Activated B cell treated with CpG ODN at 0.5 μM for 24 hours (primary cell): ENCODE results near the gene MRPL41. TPM values are rescaled to one million over a fixed set of nuclear protein-coding genes. Genes with fewer than 3 reads are reported as not detected.
A peak's percentile ranks its signal among the peaks of the same experiment; 100 is the strongest.
"Not testable (repeated sequence)": the region's sequence is repeated elsewhere in the genome, so short reads cannot be mapped to it uniquely, and the experiment has no call there.

Experiments
- ATAC-seq: fragments of 200-7000 bp; cut with Tn5 transposase; one replicate; pipeline ENCODE4 v1.10.0; 2021; ENCODE audit warnings: low read depth, mild to moderate bottlenecking, moderate library complexity
- CTCF ChIA-PET: fragments of 350-600 bp; sonication (Branson Sonifier 250); formaldehyde crosslinking; loops from one replicate; lab custom pipeline; 2021; ENCODE audit warnings: antibody characterized with exemption; lab: Charles Lee
- POLR2A ChIA-PET: fragments of 350-600 bp; sonication (Branson Sonifier 250); formaldehyde crosslinking; loops from one replicate; lab custom pipeline; 2021; ENCODE audit warnings: antibody characterized with exemption; lab: Charles Lee
- DNase-seq: peaks from one replicate; pipeline ENCODE4 v3.0.0; 2022
- H3K27ac Mint-ChIP-seq: one replicate; pipeline ENCODE4 v1.8.0; 2020; ENCODE audit warnings: mixed read lengths
- H3K27me3 Mint-ChIP-seq: one replicate; pipeline ENCODE4 v1.8.0; 2021; ENCODE audit warnings: mixed read lengths
- H3K36me3 Mint-ChIP-seq: one replicate; pipeline ENCODE4 v1.8.0; 2021; ENCODE audit warnings: low read depth, mixed read lengths
- H3K4me1 Mint-ChIP-seq: one replicate; pipeline ENCODE4 v1.8.0; 2021; ENCODE audit warnings: mixed read lengths
- H3K4me3 Mint-ChIP-seq: one replicate; pipeline ENCODE4 v1.8.0; 2020; ENCODE audit warnings: mild to moderate bottlenecking, mixed read lengths
- H3K9me3 Mint-ChIP-seq: one replicate; pipeline ENCODE4 v1.8.0; 2020; ENCODE audit warnings: mixed read lengths
- intact Hi-C: fragments of 100-400 bp; cut with micrococcal nuclease; formaldehyde crosslinking; loops from one replicate; pipeline ENCODE4 v1.15.1; 2024
- total RNA-seq: library from RNA; stranded (reverse); gene quantifications from 2 replicates; pipeline ENCODE4 v1.2.3, GENCODE V29; 2022
- TF ChIP-seq, protein P1 (sequence below): fragments of 200-600 bp; IDR thresholded peaks from one replicate; pipeline ENCODE4 v1.8.0; 2022; ENCODE audit warnings: antibody characterized with exemption, mild to moderate bottlenecking

MRPL41 gene
- total RNA-seq, 1 donor from 2014 or later = 26.0 TPM

DNA sequence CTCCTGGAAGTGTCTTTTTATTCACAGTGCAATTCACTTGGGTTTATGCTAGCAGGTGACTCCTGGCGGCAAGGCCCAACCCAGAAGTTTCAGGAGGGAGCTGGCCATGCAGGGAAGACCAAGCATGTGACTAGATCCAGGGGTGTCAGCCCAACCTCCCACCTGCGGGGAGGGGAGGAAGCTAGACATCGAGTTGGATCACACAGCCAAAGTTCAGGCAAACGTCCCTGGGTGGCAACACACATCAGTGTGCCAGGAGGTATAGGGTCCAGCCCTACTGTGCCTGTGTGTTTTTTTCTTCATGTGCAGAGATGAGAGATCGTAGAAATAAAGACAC lies 26.7 kb upstream of the MRPL41 start:
- POLR2A ChIA-PET = no interaction called here
- H3K4me1 Mint-ChIP-seq = peaks cover 7% of the 10 kb centered on the region
- H3K27ac Mint-ChIP-seq = no peak overlapping the region
- intact Hi-C loops = loop anchor here (5.0 kb wide), 1 partner anchor 228 kb away; no protein-coding TSS in a partner anchor
- no peak overlapping the region for H3K4me3 Mint-ChIP-seq
- no peak for ATAC-seq
- H3K27me3 Mint-ChIP-seq = no peaks in the 10 kb centered on the region
- no peaks in the 10 kb centered on the region for H3K9me3 Mint-ChIP-seq
- CTCF ChIA-PET = interaction anchor here (1.6 kb wide), 1 partner anchor 238 kb away, joined by 5 read pairs; no protein-coding TSS in a partner anchor
- DNase-seq = no peak
- TF ChIP-seq, protein P1, sequence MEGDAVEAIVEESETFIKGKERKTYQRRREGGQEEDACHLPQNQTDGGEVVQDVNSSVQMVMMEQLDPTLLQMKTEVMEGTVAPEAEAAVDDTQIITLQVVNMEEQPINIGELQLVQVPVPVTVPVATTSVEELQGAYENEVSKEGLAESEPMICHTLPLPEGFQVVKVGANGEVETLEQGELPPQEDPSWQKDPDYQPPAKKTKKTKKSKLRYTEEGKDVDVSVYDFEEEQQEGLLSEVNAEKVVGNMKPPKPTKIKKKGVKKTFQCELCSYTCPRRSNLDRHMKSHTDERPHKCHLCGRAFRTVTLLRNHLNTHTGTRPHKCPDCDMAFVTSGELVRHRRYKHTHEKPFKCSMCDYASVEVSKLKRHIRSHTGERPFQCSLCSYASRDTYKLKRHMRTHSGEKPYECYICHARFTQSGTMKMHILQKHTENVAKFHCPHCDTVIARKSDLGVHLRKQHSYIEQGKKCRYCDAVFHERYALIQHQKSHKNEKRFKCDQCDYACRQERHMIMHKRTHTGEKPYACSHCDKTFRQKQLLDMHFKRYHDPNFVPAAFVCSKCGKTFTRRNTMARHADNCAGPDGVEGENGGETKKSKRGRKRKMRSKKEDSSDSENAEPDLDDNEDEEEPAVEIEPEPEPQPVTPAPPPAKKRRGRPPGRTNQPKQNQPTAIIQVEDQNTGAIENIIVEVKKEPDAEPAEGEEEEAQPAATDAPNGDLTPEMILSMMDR = no peak
- no peaks in the 10 kb centered on the region for H3K36me3 Mint-ChIP-seq

DNA sequence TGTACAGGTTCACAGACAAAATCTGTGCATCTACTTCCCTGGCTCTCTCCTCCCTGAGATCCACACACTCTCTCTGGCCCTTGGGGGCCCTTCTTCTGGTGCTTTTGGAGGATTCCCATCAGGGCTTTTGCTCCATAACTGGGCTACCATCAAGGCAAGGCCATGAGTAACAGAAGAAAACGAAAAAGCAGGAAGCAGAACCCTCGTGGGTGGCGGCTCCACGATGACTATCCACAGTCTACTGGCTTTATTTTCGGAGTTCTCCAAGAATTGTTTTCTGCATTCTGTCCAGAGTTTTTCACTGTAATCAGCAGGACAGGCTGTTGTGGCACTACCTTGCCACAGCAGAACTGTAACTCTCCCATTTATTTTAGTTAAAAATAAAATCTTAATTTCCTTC lies 21.3 kb upstream of the MRPL41 start:
- Mint-ChIP-seq H3K4me3 (no peak overlapping the region), H3K27ac (no peak overlapping the region), H3K36me3 (no peaks in the 10 kb centered on the region), H3K9me3 (no peaks in the 10 kb centered on the region), H3K27me3 (no peaks in the 10 kb centered on the region), H3K4me1 (peaks cover 21% of the 10 kb centered on the region)
- DNase-seq = no peak
- ATAC-seq = no peak
- ChIA-PET CTCF (interaction anchor here (1.4 kb wide), 1 partner anchor 228 kb away, joined by 3 read pairs; the partner anchor contains the start of gene NRARP), POLR2A (no interaction called here)
- TF ChIP-seq, protein P1 = no peak
- intact Hi-C loops = loop anchor here (5.0 kb wide), 1 partner anchor 108 kb away; the partner anchor contains the start of genes EXD3 and NOXA1

DNA sequence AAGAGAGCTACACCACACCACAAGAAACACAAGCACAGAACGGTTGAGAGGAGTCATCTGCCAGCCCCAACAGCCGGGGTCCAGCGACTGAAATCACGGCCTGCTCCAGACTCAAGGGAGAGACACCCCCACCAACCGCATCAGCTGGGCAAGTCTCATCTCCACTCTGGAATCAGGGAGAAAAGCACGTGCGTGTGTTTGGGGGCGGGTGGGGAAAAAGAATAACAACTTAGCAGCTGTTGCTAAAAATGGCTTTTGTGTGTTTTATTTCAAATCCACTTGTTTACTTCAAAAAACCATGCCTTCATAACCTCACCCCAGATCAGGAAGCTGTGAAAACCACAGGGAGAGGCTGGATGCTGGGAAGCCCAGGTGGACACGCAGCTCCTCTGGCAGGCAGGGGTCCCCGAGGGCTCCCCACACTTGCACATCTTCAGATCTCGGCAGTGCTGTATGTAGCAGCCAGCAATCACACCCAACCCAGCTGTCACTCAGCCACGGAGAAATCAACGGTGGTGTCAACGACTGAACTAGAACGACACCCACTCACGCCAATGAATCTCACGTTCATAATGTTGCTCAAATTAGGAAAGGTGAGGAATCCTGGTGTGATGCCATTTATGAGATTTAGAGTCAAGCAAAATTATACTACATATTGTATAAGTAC lies 20.4 kb upstream of the MRPL41 start:
- H3K27ac Mint-ChIP-seq = no peak overlapping the region
- no peaks in the 10 kb centered on the region for H3K27me3 Mint-ChIP-seq
- H3K9me3 Mint-ChIP-seq = peaks cover 2% of the 10 kb centered on the region
- CTCF ChIA-PET = interaction anchor here (1.4 kb wide), 1 partner anchor 229 kb away, joined by 3 read pairs; the partner anchor contains the start of gene NRARP
- peaks cover under 1% of the 10 kb centered on the region for H3K36me3 Mint-ChIP-seq
- ATAC-seq = no peak
- H3K4me1 Mint-ChIP-seq = peaks cover 23% of the 10 kb centered on the region
- POLR2A ChIA-PET = no interaction called here
- no peak for DNase-seq
- intact Hi-C loops = loop anchor here (5.0 kb wide), 1 partner anchor 109 kb away; the partner anchor contains the start of genes EXD3 and NOXA1
- TF ChIP-seq, protein P1 = no peak
- no peak overlapping the region for H3K4me3 Mint-ChIP-seq

DNA sequence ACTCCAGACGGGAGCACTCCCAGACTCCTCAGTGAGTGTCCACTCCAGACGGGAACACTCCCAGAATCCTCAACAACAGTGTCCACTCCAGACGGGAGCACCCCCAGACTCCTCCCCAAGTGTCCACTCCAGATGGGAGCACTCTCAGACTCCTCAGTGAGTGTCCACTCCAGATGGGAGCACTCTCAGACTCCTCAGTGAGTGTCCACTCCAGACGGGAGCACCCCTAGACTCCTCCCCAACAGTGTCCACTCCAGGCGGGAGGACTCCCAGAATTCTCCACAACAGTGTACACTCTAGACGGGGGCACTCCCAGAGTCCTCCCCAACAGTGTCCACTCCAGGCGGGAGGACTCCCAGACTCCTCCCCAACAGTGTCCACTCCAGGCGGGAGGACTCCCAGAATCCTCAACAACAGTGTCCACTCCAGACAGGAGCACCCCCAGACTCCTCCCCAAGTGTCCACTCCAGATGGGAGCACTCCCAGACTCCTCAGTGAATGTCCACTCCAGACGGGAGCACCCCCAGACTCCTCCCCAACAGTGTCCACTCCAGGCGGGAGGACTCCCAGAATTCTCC lies 18.7 kb upstream of the MRPL41 start:
- DNase-seq, H3K4me3 Mint-ChIP-seq, H3K27me3 Mint-ChIP-seq, CTCF ChIA-PET, POLR2A ChIA-PET, ATAC-seq, H3K9me3 Mint-ChIP-seq, H3K27ac Mint-ChIP-seq, H3K36me3 Mint-ChIP-seq: not testable (repeated sequence)
- intact Hi-C loops = loop anchor here (5.0 kb wide), 1 partner anchor 111 kb away; the partner anchor contains the start of genes EXD3 and NOXA1
- H3K4me1 Mint-ChIP-seq = peaks cover 37% of the 10 kb centered on the region

DNA sequence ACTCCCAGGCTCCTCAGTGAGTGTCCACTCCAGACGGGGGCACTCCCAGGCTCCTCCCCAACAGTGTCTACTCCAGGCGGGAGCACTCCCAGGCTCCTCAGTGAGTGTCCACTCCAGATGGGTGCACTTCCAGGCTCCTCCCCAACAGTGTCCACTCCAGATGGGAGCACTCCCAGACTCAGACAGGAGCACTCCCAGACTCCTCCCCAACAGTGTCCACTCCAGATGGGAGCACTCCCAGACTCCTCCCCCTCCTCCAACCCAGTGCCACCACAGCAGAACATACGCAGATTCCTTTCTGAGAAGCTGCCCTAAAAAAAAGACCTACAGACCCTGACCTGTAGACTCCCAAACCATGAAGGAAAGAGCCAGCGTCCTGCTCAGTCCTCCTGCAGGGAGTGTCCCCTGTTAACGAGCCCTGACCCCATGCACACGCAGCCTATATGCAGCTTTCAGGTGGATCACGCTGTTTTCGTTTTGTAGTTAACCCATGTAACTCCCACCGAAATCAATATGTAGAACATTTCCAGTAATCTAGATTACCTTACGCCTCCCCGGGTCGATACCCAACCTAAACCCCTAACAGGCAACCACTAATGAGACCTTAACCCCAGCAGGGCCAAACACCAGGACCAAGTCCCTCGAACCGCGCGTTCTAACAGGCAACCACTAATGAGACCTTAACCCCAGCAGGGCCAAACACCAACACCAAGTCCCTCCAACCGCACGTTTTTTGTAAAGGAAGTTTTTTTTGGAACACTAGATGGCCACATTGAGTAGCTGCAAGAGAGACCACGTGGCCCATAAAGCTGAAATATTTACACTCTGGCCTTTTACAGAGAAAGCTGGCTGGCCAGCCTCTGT lies 17.2 kb upstream of the MRPL41 start:
- Mint-ChIP-seq H3K27me3 (no peaks in the 10 kb centered on the region), H3K9me3 (peaks cover 5% of the 10 kb centered on the region), H3K36me3 (peaks cover 4% of the 10 kb centered on the region), H3K4me1 (peaks cover 37% of the 10 kb centered on the region), H3K4me3 (no peak overlapping the region), H3K27ac (peak overlapping the region; percentile 32)
- POLR2A ChIA-PET = interaction anchor here (0.6 to 2.2 kb wide), 3 partner anchors 17 to 312 kb away, joined by 3 to 12 read pairs (median 6); partner anchors contain the start of genes MRPL41 and PNPLA7
- intact Hi-C loops = loop anchor here (2.0 to 5.0 kb wide), 2 partner anchors 16 to 112 kb away; partner anchors contain the start of genes EXD3, MRPL41, NOXA1 and PNPLA7
- ATAC-seq (peak; percentile 74), DNase-seq (no peak)
- CTCF ChIA-PET = interaction anchor here (0.6 to 1.1 kb wide), 3 partner anchors 18 to 75 kb away, joined by 3 to 5 read pairs (median 4); partner anchors contain the start of genes MRPL41 and NSMF
- TF ChIP-seq, protein P1 = no peak
